GM21576 (cell line): Measurements from ENCODE around the gene KLF16.
"Not testable (repeated sequence)": the region's sequence is repeated elsewhere in the genome, so short reads cannot be mapped to it uniquely, and the experiment has no call there.

Source experiments
- ATAC-seq: cut with Tn5 transposase; IDR thresholded peaks from one replicate; pipeline ENCODE4 v1.9.1; 2021; ENCODE audit warnings: mild to moderate bottlenecking, moderate library complexity; ENCODE audit not compliant: unreplicated experiment

KLF16 gene

DNA sequence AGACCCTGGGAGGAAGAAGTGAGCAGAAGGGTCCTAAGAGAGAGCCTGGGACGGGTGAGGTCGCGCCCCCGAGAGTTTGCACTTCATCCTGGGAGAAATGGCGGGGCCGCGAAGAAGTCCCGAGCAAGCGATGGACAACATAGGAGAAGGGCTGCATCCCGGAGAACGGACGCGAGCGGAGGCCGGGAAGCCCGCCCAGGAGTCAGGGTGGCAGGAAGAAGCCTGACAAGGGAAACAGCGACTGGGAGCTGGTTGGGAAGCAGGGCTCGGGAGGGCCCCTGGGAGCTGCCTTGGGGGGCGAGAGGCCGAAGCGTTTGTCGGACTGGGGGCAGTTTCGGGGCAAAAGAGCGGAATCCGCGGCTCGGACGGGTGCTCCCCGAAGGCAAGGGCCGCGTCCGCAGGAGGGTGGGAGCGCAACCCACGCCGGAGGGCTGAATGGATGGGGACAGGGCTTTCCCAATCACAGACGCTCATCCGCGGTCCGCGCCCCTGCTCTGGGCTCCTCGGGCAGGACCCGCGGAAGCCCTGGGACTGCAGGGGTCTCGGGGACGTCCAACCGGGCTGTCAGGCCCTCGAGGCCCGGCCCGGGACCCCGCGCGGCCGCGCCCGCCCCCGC is 21.4 kb upstream of the KLF16 start:
- no peak for ATAC-seq

DNA sequence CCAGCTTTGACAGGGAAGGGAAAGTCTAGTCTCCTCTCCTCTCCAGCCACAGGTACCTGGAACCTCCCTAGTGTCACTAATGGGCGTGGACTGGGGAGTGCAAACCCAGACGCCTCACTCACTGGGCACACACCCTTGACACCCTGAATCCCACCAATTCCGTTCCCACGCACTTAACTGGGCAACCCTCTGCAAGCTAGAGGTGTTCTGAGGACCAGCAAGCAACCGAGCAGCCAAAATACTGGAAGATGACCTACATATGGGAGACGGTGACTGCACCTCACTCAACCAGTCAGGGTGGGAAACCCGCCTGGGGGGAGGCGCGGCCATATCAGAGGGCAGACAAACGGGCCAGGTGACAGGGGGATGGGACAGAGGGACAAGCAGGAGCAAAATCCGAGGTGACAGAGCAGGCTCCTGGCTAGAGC is 20.9 kb upstream of the KLF16 start:
- ATAC-seq: no peak

DNA sequence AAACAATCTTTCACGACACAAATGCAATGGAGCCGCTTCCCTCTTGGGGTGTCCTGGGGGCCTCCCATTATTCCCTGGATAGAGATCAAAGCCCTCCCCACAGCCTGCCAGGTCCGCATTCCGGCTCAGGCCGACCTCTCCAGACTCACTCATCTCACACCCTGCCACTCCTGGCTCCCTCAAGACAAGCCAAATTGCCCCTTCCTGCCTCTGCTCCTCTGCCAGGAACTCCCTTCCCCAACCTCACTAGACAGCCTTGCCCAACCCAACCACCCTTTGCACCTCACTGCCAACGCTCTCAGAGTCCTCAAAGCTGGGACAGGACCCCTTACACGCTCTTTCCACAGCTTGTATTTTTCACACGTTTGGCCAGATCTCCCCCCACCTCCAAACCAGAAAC is 20.4 kb upstream of the KLF16 start:
- ATAC-seq: no peak

DNA sequence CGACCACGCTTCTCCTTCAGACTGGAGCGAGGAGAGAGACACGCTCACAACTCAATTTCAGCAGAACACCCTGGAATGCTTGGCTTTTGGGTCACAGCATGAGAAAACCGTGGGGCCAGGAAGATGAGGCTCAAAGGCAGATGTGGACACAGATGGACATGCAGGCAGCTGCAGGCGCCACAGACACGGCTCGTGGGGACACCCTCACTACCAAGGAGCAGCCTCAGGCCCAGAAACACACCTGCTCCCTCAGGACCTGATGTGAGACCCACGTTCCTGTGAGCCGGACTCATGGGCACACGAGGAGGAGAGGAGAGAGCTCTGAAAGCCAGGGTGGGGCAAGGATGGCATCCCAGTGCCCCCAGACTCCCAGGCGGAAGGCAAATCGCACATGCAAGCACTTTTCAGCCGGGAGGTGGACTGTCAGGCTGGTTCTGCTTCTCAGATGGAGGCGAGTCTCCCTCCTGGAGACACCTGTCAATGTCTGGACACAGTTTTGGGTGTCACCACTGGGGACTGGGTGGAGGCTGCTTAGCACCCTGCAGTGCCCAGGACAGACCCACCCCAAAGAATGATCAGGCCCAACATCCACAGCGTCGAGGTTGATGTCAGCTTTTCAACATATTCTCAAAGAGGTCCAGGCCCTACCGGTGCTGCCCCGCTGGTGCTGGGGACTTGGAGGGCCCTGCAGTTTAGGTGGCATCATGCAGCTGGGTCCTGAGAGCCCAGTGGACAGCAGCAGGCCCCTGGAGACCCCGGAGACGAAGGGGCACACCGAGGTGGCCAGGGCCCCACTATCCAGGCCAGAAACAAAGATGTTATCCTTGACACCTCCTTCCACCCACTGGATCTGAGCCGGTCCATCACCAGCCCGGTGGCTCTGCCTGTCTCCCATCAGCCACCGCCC is 19.7 kb upstream of the KLF16 start:
- ATAC-seq: no peak

DNA sequence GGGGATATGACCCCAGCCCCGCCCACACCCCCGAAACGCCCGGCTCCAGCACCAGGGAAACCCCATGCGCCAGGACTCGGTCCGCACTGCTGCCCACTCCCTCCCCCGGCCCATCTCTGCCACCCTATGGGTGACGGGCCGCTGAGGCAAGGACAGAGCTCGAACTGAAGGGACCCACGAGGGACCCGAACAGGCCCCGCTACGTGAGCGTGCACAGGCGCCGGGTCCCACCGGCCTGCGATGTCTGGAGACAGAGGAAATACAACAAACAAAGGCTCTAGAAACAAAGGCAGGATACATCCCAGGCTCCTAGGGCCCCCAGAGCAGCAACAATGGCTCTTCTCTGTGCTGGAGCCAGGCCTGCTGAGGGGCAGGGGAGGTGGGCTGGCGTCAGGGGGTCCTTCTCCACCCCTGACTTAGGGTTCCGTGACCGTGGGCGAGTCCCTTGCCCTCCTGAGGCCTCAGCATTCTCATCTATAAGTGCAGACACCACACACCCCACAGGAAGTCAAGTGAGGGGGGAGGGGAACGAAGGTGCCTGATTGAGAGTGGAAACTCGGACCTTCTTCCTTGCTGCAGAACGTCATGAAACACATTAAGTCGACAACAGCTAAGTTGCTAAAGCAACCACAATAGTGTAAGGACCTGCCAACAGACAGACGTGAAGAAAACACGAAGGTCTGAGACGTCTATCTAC is 18.9 kb upstream of the KLF16 start:
- ATAC-seq: no peak

DNA sequence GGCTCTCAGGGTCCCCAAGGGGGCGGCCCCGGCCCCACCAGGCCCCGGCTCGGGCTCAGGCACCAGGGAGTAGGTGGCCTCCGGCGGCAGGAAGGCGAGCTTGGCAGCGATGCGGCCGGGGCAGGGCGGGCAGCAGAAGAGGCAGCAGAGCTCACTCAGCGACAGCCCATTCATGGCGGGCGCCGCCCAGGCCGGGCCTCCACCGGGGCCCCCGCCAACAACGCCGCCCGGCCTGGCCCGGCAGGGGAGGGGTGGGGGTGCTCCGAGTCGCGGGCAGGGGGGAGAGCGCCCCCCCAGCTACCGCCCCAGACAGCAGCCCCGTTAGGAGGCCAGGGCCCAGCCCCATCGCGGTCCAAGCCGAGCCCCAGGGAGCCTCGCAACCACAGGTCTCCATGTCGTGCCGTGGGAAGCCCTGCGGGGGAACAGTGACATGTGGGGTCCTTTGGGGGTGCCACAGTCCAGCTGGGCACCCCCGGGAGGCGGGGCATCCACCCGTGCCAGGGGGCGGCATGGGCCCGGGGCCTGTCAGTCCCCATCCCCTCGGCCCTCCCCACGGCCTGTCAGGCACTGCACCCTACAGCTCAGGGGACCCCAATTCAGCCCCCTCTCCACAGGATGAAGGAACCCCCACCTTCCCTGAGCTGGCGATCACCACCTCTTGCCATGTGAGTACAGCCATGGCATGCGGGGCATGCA is 18.2 kb upstream of the KLF16 start:
- not testable (repeated sequence) for ATAC-seq

DNA sequence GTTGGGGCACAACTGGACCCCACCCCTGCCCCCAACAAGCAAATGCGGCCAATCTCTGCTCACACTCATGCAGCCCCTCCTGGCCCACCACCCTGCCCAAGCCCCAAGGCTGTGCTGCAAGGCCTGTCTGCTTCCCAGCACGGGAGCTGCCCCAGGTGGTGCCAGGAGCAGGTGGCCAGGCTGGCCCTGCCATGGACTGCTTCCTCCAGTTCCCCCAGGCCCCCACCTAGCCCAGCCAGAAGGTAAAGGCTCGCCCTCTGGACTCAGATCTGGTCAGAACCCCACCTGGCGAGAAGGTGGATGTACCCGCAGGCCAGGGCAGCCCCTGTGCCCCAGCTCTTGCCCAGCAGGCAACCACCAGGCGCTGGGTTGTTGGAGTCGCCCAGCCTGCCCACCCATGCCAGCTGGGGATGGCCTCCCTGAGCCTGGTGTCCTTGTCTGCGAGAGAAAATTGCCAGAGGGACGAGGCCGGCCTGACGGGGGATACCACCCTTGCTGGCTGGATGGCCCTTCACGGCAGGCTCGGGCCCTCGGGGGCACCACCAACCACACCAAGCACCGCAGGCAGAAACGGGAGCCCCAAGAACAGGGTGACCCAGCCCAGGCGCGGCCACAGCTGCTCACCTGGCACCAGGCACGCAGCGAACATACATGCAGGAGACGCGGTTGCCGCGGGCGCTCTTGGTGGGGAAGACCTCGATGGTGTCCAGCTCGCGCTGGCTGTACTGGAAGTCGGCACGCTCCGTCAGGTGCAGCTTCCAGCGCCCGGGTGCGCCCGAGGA is 17.4 kb upstream of the KLF16 start:
- no peak for ATAC-seq

DNA sequence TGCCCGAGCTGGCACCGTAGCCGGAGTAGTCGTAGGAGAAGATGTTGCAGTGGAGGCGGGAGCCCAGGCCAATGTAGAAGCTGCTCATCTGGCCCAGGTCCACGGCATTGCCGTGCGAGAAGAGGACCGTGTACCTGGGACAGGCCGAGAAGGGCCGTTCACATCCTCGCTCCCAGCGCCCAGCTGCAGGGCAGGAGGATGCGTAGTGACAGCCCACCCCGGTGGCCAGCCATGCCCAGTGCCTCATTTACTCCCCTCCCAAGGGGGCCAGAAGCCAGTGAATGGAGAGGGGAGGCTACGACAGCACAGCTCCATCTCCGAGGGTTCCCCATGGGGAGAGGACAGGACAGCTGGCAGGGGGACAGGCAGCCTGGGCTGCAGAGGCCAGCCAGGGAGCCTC is 16.6 kb upstream of the KLF16 start:
- not testable (repeated sequence) for ATAC-seq

DNA sequence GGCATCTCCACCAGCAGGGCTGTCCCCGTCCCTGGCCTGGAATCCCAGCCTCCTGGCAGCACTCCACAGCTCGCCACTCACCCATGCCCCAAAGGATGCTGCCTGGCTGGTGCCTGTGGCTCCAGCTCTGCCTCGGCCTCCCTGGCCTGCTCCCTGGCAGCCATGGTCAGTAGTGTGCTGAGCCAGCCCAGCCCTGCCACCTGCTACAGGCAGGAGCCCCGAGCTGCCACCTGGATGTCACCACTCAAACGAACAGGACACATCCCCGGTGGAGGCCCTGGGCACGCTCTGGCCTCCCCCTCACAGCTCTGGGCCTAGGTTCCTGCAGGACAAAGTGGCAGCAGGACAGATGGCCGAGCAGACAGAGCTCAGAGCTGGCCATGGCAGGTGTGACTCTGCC is 15.2 kb upstream of the KLF16 start:
- not testable (repeated sequence) for ATAC-seq

DNA sequence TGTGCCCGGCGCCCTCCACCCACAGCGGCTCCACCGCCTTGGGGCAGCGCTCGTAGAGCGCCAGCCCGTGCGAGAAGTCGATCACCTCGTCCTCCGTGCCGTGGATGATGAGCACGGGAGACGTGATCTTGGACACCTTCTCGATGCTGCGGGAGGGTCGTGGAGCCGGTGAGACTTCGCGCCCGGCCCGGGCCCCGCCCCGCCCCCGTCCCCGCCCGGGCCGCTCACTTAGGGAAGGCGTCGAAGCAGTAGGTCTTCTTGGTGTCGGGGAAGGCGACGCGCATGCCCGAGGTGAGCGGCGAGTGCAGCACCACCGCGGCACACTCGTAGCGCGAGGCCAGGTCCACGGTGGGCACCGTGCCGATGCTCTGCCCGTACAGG is 13.9 kb upstream of the KLF16 start:
- ATAC-seq: not testable (repeated sequence)

DNA sequence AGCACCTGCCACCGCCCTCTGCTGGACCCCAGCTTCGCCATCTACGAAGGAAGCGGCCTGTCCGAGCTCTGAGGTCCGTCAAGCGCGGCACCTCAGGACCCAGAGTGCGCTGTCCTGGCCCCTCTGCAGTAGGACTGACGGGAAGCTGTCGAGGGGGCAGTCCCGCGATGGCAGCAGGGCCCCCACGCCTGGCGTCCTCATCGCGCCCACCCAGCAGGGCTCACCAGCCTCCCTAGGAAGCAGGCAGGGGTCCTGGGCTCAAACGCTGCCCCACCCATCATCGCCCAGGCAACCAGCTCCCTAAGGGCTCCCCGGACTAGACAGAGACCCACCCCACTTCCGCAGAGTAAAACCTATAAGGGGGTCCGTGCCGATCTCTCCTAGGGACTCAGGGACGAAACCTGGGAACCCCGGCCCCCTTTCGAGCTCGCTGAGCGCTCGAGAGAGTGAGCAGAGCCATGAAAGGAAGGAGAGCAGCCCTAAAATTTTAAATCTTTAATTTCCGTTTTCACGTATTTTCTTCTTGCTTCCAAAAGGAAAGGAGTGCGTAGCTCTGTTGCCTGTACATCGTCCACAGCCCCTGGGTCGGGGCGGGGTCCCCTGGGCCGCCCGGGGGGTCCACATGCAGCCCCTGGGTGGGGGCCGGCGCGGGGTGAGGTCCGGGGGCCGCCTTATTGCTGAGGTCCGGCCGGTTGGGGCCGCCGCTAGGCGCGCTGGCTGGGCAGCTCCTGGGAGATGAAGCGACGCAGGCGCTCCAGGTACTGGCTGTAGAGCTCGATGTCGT is 13.3 kb upstream of the KLF16 start:
- ATAC-seq: peak; percentile 27

DNA sequence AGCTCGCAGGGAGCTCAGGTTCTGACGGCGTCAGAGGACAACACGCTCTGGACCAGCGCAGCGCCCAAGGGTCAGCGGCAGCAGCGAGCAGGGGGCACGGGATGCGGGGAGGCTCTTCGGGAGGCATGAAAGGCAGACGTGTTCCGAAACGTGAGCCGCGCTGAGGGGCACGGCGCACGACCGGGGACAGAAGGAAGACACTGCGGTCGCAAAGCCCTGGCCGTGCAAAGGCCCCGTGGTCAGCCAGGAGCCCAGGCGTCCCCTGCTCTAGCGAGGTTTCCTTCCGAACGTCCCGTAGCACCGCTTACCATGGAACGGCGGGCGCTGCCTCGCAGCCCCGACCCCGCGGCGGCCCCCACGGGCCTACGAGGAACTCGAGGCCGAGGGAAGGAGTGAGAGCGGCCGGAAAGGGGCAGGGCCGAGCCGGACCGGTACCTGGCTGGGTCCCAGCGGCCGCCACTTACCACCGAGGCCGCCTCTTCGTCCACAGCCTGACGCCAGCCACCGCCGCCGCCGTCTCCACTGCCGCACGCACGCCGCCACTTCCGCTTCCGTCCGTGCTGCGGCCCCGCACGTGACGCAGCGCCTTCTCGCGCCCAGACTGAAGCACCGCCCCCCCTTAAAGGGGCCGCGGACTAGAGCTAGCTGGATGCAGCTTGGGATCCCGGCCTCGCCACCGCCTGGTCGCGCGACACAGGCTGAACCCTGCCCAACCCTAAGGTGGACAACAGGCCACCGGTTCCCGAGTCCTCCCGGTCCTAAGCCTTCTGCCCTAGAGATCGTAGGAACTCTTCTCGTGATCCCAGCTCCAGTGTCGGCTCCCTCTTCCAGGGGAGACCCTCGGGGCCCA is 12.5 kb upstream of the KLF16 start:
- ATAC-seq: peak; percentile 90

DNA sequence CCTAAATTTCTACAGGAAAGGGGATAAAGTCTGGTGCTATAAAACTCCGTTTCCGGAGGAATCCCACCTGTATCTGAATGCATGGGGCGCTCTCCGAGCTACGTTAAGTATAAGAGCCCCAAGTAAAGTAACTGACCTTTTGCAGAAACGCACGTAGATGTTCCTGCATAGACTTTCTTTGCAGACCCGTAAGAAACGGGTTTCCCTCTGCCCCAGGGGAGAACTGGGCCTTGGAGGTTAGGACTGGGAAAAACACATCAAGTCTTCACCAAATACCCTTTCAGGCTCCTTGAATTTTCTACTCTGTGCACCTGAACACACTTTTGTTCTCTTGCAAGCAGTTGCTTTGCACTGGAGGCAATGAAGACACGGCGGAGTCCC is 11.9 kb upstream of the KLF16 start:
- not testable (repeated sequence) for ATAC-seq

DNA sequence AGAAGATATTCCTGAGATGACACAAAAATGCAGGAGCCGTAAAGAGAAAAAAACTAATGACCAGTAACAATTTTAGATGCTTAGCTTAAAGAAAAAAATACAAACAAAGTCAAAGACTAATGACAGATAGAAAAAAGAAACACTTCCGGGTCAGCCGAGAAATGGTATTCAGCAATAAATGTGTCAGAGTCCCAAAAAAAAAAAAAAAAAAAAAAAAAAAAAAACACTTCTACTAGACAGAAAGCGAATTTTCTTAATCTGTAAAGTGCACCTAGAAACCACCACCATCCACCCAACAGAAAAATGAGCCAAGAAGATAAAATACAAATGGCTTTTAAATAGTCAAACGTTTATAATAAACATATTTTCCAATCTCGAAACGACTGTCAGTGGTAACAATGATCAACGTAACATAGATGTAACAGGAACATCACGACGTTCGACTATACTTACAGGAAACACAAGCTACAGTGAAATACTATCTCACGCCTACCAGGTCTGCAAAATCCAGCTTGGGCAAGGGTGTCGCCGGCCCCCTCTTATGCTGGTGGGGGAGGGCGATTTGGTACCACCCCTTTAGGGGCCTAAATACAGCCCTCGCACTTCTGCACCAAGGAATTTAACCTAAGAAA is 11.3 kb upstream of the KLF16 start:
- no peak for ATAC-seq

DNA sequence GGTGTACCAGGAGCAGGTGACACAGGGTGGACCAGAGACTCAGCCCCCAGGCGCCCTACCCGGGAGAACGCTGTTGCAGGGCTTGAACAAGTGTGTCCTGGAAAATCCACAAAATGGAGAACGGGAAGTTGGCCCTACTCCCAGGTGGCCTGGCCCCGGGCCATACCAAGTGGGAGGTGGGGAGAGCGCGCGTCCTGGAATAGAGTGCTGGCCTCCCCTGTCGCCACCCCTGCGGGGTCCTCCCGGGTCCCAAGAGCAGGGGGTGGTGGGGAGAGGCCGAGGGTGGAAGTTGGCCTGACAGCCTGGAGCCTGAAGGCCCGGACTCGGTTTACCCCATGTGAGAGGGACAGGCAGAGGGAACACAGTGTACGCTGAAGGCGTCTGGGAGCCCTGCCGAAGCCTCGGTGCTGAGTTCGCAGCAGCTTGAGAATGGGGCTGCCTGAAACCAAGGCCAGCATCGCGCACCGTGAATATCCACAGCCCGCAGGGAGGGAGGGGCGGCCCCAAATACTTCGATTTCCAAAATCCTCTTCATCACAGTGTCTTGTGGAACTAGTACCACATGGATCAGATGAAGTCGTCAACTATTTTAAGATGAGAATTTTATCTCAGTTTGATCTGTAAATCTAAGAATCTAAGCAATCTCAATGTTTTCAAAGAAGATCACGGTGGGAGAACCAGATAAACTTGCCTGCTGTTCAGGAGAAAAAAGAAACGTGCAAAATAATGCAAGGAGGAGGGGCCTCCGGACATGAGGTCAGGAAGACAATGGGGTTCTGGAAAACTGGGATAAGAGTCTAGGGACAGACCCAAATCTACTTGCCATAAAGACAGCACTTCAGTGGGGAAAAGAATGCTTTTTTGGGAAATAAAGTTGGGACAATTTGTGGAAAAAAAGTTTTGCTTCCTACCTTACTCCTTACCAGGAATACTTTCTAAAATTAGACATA is 10.4 kb upstream of the KLF16 start:
- ATAC-seq: no peak

DNA sequence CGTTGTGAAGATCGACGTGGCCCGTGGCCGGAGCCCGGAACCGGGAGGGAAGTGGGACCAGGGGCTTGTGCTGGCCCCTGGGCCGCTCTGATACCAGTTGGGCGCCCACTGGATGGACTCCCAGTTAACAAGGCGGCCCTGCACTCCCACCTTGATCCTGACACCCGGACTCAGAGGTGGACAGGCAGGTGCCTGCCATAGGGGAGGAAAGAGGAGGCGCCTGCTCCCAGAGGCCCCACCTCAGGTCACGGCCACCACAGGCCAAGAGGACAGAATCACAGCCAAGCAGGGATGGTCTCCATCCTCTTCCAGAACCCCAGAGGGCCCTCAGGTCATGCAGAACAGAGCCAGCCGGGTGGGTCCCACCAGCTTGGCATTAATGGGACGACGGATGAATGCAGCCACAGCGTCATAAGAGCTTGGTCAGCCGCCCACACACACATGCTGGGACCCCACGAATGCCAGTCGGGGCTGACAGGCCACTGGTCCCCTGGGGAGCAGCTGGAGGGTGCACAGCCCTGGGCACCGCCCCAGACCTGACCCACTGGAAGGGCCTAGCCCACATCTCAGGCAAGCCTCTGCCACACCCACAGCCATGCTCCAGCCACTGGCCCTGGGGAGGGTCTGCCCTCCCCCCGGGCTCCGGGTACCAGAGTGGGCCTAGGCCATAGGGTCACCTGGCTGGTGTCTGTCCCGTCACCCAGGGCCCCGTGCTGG is 9.6 kb upstream of the KLF16 start:
- ATAC-seq: no peak

DNA sequence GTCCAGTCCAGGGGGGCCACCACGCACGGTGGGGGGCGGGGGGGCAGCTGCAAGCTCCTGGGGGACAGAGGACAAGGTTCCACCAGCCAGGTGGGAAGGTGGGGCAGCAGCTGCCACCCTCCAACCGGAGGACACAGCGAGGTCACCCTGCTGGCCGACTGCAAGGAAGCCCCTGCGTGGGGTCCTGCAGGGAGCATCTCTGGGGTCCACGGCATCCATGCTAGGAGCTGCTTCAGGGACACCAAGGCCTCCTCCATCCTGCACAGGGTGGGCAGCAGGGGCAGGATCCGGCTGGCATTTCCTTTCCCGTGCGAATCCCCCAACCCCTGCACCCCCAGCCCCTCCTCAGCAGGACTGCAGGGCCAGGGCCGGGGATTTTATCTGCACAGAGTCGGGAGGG is 8.3 kb upstream of the KLF16 start:
- no peak for ATAC-seq
